D341Med (cell line): ENCODE results near the gene DSCAM.
"Not testable (repeated sequence)": the region's sequence is repeated elsewhere in the genome, so short reads cannot be mapped to it uniquely, and the experiment has no call there.

Experiments
- DNase-seq: peaks from one replicate; pipeline ENCODE4 v3.0.0; 2012; ENCODE audit warnings: low spot score

Gene DSCAM

DNA sequence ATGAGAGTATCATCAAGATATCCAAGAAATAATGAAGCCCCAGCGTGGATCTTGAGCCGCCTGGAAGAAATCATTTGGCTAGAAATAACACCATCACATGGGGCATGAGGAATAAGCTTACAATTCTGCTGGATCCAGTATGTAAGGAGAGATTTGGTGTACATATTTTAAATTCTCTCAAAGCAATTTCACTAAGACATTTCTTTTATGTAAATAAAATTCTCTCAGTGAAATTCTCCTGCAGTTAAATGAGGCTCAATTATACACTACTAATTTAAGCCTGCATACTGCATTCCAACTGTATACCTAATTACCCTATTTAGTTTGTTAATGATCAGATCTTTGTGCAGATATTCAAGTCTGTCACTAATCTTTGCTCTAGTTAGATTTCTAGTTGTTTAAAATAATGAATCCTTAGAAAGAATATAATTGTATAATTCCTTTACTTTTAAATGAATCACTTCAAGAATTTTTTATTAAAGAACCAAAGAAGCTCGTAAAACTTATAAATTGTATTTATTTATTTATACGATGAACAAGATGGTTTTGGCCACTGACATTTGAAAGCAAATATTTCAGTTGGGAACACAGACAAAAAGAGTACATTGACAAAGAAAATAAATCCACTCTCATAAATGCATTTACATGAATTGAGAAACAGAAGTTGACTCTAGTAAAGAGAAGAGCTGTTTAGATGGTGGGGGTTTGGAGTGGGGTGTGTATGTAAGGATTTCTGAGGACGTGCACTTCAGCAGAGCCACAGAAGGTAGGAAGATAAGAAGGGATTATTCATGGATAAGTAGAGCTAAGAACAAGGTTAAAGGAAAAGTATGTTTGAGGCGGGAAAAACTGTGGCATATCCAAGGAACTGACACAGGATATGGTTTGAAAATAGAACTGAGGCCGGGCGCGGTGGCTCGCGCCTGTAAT lies 466.8 kb downstream of the DSCAM start:
- DNase-seq: no peak

DNA sequence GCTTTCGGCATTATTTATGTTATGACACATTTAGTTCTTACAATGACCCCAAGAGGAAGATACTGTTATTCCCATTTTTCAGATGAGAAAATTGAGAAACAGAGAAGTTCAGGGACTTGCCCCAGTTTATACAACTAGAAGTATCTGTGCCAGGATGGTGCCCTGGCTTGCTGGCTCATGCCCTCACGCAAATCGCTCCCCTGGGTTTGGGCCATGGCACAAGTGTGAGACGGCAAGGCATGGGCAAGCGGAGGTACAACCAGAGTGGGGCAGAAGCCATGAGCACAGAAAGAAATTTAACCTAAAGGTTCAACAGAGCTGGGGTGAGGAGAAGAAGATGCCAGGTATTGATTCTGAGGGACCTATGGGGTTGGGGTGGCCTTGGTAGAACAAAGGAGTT lies 469.8 kb downstream of the DSCAM start:
- DNase-seq: no peak

DNA sequence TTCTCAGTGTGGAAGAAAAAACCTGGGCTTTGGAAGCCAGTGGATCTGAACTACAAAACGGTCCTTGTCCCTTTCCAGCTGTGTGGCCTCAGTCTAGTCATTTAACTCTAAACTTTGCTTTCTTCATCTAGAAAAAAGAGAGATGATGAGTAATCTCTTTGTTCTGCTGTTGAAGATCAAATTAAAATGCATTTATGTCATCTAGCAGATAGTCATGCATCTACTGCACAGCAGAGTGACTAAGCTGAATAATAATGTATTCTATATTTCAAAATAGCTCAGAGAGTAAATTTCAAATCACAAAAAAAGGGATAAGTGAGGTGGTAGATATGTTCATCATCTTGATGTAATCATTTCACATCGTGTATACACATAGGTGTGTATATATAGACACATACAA lies 473.2 kb downstream of the DSCAM start:
- DNase-seq: no peak

DNA sequence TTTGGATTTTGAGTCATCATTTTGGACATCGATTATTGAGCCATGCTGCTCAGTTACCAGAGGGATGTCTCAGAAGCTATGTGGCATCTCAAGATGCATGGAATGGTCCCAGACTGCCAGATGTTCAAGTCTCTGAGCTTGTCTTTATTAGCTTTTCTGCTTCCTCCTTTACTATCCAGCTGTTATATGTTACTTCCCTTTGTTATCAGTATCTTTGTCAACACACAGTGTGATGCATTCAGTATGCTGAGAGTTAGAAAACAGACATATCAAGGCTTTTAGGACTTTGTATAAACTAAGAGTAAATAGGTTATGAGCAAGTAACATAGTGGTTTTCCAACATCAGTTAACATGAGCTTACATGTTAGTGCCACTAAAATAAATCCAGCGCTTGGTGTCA lies 474.5 kb downstream of the DSCAM start:
- DNase-seq: no peak

DNA sequence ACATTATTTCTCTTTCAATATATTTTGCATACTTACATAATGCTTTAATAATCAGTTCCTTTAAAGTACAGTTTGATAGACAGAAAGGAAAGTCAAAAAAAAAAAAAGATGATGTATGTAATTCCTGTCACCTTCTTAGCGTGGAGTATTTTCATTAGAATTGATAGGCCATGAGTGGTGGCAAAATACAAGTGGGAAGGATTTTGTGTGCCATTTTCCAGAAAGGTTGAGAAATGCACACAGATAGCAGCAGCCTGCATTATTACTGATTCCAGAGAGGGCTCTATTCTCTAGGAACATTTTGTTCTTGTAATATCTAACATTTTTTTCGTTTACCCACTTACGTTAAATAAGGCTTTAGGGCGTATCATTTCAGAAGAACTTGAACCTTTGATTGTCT lies 475.6 kb downstream of the DSCAM start:
- DNase-seq: no peak

DNA sequence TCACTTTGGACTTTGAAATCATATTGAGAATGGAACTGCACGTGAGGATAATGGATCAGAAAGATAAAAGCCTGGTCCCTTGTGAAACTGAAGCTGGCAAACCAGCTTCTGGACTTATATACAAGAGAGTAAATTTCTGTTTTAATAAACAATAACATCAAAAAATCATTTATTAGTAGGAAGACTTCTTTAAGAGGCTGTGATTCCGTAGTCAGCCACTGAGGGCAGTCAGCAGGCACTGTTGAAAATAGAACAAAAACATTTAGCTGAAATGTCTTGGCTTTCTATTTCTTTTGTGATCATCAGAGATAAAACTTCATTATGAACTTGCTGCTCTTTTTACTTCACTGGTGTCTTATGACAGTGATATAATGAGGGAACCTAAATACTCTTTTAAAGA lies 490.3 kb downstream of the DSCAM start:
- DNase-seq: no peak

DNA sequence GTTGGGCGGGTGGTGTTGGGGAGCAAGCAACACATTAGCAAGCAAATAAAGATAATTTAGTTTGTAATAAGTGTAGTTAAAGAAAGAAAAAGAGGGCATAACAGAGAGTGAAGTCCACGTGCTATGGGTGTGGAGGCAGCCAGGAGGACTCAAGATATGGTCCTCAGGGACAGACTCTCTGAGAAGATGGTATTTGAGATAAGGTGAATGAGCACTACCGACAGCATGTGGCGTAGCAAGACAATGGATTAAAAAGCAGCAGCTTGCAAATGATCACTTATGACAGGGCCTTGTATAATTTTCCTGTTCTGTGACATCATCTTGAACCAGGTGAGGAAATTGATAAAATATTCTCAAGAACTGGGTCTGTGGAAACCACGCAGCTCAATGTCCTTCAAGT lies 491.9 kb downstream of the DSCAM start:
- no peak for DNase-seq

DNA sequence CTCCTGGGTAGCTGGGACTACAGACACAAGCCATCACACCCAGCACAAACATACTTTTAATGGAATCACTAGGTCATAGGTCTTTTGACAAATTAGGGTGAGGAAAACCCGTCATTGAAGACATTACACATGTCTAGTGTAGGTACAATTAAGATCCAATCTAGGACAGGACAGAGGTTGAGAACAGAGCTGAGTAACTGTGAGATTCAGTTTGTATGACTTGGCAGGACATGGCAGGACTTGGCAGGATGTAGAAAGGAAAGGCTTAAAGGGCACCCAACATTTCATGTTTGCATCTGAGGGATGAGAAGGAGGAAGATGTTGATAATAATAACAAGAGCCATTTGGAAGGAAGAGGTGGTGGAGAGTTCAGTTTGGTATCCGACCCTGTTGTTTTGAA lies 496.0 kb downstream of the DSCAM start:
- DNase-seq: no peak

DNA sequence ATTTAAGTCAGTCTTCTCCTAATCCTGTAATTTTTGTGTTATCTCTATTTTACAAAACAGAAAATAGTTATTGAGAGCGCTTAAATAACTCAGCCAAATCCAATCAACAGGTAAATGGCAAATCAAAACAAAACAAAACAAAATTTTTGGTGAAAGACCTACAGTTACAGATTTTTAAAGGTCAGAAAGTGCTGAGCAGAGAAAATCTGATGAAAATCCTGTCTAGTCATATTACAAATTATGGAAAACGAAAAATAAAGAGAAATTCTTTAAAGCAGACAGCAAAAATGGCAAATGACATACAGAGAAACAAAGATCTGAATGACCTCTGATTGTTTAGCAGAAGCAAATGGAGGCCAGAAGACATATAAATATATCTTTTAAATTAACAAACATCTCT lies 497.4 kb downstream of the DSCAM start:
- no peak for DNase-seq

DNA sequence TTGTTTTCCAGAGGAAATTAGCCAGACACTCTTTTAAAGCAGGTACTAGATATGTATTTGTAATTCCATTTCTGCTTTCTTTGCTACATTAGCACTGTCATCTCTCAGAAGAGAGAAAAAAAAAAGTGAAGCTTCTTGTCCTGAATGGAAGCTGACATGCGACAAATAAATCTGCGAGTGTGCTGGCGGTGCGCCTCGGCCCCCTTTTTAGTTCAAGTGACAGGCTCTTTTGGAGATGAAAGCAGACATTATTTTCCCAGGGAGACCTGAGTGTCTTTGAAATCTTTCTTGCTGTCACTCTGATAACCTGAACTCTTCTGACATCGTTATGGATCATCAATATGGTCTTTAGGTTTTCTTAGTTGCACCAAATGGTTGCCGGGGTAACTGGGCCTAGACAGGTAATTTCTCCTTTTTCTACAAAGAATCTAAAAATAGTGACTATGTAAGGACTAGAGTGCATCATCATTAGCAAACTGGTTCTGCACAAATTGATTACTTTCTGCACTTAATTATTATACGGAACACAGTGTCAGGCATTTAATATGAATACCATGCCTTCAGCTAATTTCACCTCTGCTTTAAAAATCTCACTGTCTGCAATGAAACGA lies 501.1 kb downstream of the DSCAM start:
- no peak for DNase-seq

DNA sequence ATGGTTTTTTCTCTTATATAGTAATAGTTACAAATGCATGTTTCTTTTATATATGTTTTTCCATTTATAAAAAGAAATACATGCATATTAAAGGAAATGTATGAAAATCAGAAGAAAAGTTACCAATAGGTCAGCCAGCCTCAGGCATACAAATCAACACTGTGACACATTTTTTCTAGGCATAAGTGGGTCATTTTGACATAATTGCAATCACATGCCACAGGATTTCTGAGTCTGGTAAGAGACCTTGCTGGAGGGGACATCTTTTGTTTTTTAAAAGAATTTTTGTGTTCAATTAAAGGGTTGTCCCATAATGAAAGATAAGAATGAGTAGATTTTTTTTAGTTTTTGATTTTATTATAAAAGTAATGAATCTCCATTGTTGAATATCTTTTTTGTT lies 506.6 kb downstream of the DSCAM start:
- no peak for DNase-seq

DNA sequence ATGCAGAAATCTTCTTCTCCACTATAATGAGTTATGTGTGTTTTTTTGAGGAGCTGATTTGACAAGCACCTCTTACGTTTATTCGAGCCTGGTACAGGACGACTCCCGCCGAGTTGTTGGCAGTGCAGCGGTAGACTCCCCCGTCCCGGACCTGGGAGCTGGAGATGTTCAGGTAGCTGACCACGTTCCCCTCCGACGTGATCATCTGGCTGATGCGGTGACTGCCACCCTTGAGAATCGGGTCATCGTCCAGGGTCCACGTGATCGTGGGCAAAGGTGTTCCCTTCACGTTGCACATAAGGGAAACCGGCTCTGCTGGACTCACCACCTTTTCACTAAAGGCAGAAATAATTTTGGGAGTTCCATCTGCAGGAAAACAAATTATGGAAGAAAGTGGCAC lies 507.9 kb downstream of the DSCAM start:
- DNase-seq: no peak

DNA sequence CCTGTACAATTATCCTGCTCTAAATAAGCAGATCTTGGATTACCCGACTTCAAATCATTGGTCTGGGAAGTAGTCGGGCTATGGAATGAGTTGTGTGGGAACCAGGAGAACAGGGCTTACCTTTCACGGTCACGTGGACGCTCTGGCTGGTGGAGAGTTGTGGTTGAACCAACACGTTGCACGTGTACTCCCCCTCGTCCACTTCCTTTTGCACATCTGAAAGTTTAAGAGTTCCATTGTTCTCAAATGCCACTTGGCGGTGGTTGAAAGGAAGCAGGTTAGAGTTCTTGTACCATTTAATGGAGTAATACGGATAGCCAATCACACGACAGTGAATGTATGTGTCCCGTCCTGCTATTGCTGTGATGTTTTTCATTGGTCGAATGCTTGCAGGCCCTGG lies 509.0 kb downstream of the DSCAM start:
- DNase-seq: no peak

DNA sequence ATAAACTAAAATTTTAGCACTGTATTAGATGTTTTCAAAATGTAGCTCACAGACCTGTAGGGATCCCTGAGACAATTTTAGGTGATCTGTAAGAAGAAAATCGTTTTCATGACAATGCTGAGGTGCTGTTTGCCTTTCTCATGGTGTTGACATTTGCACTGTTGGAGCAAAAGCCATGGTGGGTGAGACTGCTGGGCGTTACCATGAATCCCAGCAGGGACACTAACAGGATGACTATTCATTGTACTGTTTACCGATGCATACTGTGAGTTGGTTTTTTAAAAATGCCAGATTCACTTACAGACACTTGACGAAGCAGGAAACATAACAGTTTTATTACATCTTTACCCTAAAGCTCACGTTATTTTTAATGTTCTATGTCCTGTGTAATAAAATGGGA lies 511.3 kb downstream of the DSCAM start:
- no peak for DNase-seq

DNA sequence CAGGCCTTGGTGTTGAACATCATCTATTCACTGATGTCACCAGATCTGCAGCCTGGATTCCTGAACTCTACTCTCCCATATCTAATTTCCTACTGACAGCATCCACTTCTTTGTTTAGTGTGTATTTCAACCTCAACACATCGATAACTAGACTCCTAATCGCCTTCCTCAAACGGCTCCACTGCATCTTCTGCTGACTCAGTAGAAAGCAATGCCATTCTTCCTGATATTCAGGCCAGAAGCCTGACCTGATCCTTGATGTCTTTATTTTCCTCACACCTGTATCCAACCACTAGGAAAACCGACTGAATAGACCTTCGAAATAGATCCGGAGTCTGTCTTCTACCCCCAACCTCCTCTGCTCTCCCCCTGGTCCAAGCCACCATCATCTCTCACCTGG lies 512.8 kb downstream of the DSCAM start:
- no peak for DNase-seq

DNA sequence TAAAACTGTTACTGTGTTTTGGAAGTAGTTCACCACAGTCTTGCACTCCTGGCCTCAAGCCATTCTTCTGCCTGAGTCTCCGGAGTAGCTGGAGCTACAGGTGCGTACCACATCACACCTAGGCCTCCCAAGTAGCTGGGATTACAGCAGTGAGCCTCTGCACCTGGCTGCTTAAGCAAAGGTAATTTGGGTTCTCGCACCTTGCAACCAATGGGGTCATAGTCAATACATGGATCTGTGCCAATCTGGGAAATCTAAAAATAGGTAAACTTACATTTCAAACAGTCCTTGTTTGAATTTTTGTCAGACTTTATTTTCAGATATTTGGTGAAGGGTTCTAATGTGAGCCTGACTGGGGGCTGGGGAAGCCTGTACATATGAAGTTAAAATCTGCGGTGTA lies 513.2 kb downstream of the DSCAM start:
- DNase-seq: no peak

DNA sequence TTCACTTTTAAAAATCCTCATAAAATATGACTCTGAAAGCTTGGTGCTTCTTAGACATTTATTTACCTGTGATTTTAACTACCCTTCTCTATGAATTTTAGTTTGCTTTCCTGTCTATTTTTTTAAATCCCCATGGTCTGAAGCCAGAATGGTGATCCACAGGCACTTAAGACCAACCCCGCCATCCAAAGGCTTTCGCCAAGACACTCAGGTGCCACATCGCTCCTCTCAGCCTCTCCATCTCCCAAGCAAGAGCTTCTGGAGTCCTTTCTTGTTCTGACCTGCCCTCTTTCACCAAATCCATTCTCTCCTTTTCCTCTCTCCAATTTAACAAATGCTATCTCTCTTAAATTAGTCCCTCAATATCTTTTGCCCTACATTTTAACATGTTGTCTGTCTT lies 515.2 kb downstream of the DSCAM start:
- DNase-seq: no peak

DNA sequence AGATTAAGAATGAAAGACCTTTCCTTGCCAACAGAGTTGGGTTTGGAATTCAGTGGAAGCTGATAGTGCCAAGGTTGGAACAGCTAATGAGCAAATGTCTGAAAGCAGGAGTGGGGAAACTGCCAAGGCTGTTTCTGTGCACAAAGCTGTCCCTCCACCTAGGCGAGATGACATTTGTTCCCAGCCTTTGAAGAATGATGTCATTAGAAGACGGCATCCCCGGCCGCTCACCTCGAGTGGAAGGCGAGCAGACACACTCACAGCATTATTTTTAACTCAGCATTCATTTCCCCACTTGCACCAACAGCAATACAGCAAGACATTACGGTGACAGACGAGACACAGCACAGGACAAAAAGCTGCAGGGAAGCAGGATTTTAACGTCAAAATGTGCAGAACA lies 515.8 kb downstream of the DSCAM start:
- DNase-seq: no peak

DNA sequence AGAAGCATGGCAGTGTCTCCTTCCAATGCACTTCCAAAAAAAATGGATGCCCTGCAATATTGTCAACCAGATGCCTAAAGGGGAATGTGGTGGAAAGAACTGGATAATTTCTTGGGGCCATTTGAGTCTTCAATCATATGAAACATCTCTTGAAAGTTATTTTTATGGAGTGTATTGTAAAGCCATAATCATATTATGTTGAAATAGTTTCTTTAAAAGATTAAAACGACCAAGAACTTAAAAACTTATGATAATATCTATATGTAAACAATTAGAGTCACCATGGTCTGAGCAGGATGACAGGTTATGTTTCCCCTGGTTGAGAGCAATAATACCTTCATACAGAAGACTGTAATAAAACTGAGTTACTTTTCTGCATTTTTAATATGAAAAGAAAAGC lies 522.6 kb downstream of the DSCAM start:
- DNase-seq: no peak

DNA sequence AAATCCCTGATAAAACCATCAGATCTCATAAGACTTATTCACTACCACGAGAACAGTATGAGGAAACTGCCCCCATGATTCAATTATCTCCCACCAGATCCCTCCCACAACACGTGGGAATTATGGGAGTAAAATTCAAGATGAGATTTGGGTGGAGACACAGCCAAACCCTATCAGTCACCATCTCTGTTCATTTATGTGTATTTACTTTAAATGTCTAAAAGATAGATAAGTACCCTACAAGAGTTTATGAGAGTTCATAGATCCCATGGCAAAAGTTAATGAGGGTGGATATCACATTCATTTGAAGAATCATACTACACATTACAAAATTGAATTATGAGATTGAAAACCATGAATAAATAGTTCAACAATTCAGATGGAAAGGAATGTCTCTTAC lies 526.2 kb downstream of the DSCAM start:
- DNase-seq: not testable (repeated sequence)

DNA sequence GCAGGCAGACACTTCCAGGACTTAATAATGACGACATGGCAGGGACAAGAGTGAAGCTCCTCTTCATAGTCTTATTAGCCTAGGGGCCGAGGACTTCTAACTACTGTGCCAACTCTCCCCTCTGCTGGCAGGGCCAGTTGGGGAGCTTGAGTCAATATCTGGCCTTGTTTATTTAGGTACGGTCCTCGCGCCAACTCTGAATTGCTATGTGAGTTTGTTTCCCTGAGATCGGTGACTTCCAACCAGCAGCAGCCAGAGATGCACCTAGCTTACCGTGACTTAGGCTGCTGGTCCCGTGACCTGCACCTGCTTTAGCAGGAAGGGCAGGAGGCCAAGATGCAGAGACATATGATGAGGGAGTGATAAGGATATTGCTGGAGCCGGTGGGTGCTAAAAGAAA lies 528.6 kb downstream of the DSCAM start:
- no peak for DNase-seq

DNA sequence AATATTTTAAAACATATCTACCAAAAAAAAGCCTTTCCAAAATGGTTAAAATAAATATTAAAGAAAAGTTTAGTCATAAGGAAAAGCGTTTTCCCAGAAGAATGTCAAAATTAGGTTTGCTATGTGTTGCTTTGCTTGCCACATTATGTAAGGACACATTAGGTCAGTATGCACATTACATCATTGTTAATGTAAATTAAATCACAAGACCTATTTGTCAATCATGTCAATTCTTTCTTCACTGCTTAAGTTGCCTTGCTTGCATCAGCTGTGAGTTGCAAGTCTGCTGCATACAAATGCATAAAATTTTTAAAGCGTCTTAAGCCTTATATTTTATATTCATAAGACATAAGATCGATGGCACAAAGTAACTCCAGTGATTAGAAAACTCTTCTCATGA lies 530.9 kb downstream of the DSCAM start:
- DNase-seq: no peak

DNA sequence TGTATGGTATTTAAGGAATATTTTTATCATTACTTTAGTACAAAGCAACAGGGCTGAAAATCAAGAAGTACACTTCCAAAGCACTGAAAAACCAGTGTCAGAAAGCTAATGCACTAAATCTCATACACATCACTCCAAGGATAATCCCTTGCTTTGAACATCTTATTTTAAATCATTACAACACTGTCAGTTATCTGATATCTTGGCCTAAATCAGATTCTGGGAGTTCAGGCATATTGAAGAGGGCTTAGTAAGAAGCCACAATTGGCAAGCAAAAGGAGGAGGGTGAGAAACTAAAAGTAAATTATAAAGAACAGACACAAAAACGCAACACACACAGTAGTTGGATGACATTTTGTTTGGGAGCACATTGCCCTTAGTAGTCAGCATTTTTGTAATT lies 531.3 kb downstream of the DSCAM start:
- no peak for DNase-seq

DNA sequence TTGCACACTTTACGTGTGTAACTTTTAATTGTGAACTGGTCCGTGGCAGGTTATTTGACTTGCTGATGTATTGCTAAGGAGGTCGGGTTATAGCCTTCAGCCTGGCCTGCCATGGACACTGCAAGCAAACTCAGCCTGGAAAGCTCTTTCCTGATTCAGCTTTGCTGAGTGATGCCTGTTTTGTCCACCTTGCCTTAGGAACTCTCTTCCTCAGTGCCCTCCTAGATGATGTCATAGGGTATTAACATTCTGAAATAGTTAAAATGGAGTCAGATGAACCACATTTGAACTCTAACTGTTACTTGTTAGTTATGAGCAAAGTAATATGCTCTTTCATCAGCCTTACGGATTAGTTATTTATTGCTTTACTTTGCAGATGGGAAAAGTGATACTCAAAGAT lies 533.7 kb downstream of the DSCAM start:
- no peak for DNase-seq
